Measurements from ENCODE around the gene SLIT3.

SLIT3 gene

GRCh38 chr5:168978500-168978899, 322.4 kb downstream of the SLIT3 start:
- Mint-ChIP-seq H3K36me3 (no peaks in the 10 kb centered on the region), H3K27me3 (peaks cover 13% of the 10 kb centered on the region), H3K4me1 (no peaks in the 10 kb centered on the region), H3K4me3 (no peak overlapping the region), H3K27ac (no peak overlapping the region), H3K9me3 (no peaks in the 10 kb centered on the region)

- H3K4me1 Mint-ChIP-seq, result no peaks in the 10 kb centered on the region
- H3K9me3 Mint-ChIP-seq, result no peaks in the 10 kb centered on the region
Measured at GRCh38 chr5:168978015-168978414, 322.9 kb downstream of the SLIT3 start.

GRCh38 chr5:168976311-168976970, 324.5 kb downstream of the SLIT3 start:
- Mint-ChIP-seq H3K36me3 (no peaks in the 10 kb centered on the region), H3K4me1 (no peaks in the 10 kb centered on the region), H3K9me3 (no peaks in the 10 kb centered on the region)

More at GRCh38 chr5:168978015-168978414, 322.9 kb downstream of the SLIT3 start:
- H3K4me3 Mint-ChIP-seq, result no peak overlapping the region
- no peaks in the 10 kb centered on the region for H3K36me3 Mint-ChIP-seq
- peaks cover 14% of the 10 kb centered on the region for H3K27me3 Mint-ChIP-seq
- H3K27ac Mint-ChIP-seq, result no peak overlapping the region

GRCh38 chr5:168975331-168975730, 325.6 kb downstream of the SLIT3 start:
- H3K36me3 Mint-ChIP-seq, result no peaks in the 10 kb centered on the region
- no peak overlapping the region for H3K4me3 Mint-ChIP-seq
- H3K4me1 Mint-ChIP-seq, result no peaks in the 10 kb centered on the region
- H3K27ac Mint-ChIP-seq, result no peak overlapping the region
- H3K9me3 Mint-ChIP-seq, result no peaks in the 10 kb centered on the region
- peaks cover 18% of the 10 kb centered on the region for H3K27me3 Mint-ChIP-seq

More at GRCh38 chr5:168976311-168976970, 324.5 kb downstream of the SLIT3 start:
- Mint-ChIP-seq H3K4me3 (no peak overlapping the region), H3K27ac (no peak overlapping the region), H3K27me3 (peaks cover 18% of the 10 kb centered on the region)

- no peaks in the 10 kb centered on the region for H3K36me3 Mint-ChIP-seq
Measured at GRCh38 chr5:168974082-168974481, 326.9 kb downstream of the SLIT3 start.

GRCh38 chr5:168972731-168973130, 328.2 kb downstream of the SLIT3 start:
- H3K9me3 Mint-ChIP-seq, result no peaks in the 10 kb centered on the region
- no peak overlapping the region for H3K4me3 Mint-ChIP-seq
- no peaks in the 10 kb centered on the region for H3K4me1 Mint-ChIP-seq
- no peak overlapping the region for H3K27ac Mint-ChIP-seq
- peaks cover 18% of the 10 kb centered on the region for H3K27me3 Mint-ChIP-seq
- no peaks in the 10 kb centered on the region for H3K36me3 Mint-ChIP-seq

More at GRCh38 chr5:168974082-168974481, 326.9 kb downstream of the SLIT3 start:
- Mint-ChIP-seq H3K27ac (no peak overlapping the region), H3K4me1 (no peaks in the 10 kb centered on the region), H3K4me3 (no peak overlapping the region), H3K9me3 (no peaks in the 10 kb centered on the region), H3K27me3 (peaks cover 18% of the 10 kb centered on the region)

GRCh38 chr5:168971100-168971499, 329.8 kb downstream of the SLIT3 start:
- H3K27me3 Mint-ChIP-seq, result peaks cover 19% of the 10 kb centered on the region
- H3K36me3 Mint-ChIP-seq, result no peaks in the 10 kb centered on the region
- H3K4me3 Mint-ChIP-seq, result no peak overlapping the region
- no peak overlapping the region for H3K27ac Mint-ChIP-seq
- no peaks in the 10 kb centered on the region for H3K4me1 Mint-ChIP-seq
- no peaks in the 10 kb centered on the region for H3K9me3 Mint-ChIP-seq

- Mint-ChIP-seq H3K4me1 (no peaks in the 10 kb centered on the region), H3K36me3 (no peaks in the 10 kb centered on the region), H3K27ac (no peak overlapping the region), H3K9me3 (no peaks in the 10 kb centered on the region), H3K4me3 (no peak overlapping the region), H3K27me3 (peaks cover 10% of the 10 kb centered on the region)
Measured at GRCh38 chr5:168969326-168969886, 331.5 kb downstream of the SLIT3 start.

- H3K36me3 Mint-ChIP-seq, result no peaks in the 10 kb centered on the region
- no peaks in the 10 kb centered on the region for H3K4me1 Mint-ChIP-seq
- no peak overlapping the region for H3K27ac Mint-ChIP-seq
Measured at GRCh38 chr5:168967882-168968620, 332.9 kb downstream of the SLIT3 start.

GRCh38 chr5:168965638-168966037, 335.3 kb downstream of the SLIT3 start:
- Mint-ChIP-seq H3K4me1 (no peaks in the 10 kb centered on the region), H3K27me3 (peaks cover 2% of the 10 kb centered on the region), H3K9me3 (no peaks in the 10 kb centered on the region), H3K27ac (no peak overlapping the region), H3K36me3 (no peaks in the 10 kb centered on the region), H3K4me3 (no peak overlapping the region)

More at GRCh38 chr5:168967882-168968620, 332.9 kb downstream of the SLIT3 start:
- Mint-ChIP-seq H3K4me3 (no peak overlapping the region), H3K27me3 (peaks cover 6% of the 10 kb centered on the region), H3K9me3 (no peaks in the 10 kb centered on the region)

- Mint-ChIP-seq H3K27me3 (peaks cover 2% of the 10 kb centered on the region), H3K27ac (no peak overlapping the region), H3K9me3 (no peaks in the 10 kb centered on the region), H3K4me3 (no peak overlapping the region), H3K4me1 (no peaks in the 10 kb centered on the region), H3K36me3 (no peaks in the 10 kb centered on the region)
Measured at GRCh38 chr5:168964182-168964581, 336.8 kb downstream of the SLIT3 start.

GRCh38 chr5:168962306-168962705, 338.6 kb downstream of the SLIT3 start:
- Mint-ChIP-seq H3K27ac (no peak overlapping the region), H3K36me3 (no peaks in the 10 kb centered on the region), H3K9me3 (no peaks in the 10 kb centered on the region), H3K4me1 (no peaks in the 10 kb centered on the region), H3K4me3 (no peak overlapping the region), H3K27me3 (peaks cover 2% of the 10 kb centered on the region)

GRCh38 chr5:168961681-168962080, 339.3 kb downstream of the SLIT3 start:
- Mint-ChIP-seq H3K4me3 (no peak overlapping the region), H3K36me3 (no peaks in the 10 kb centered on the region), H3K9me3 (no peaks in the 10 kb centered on the region), H3K27me3 (peaks cover 2% of the 10 kb centered on the region), H3K27ac (no peak overlapping the region), H3K4me1 (no peaks in the 10 kb centered on the region)

GRCh38 chr5:168960497-168960896, 340.4 kb downstream of the SLIT3 start:
- no peaks in the 10 kb centered on the region for H3K36me3 Mint-ChIP-seq
- H3K4me3 Mint-ChIP-seq, result no peak overlapping the region
- no peaks in the 10 kb centered on the region for H3K4me1 Mint-ChIP-seq
- H3K27me3 Mint-ChIP-seq, result no peaks in the 10 kb centered on the region
- no peak overlapping the region for H3K27ac Mint-ChIP-seq
- no peaks in the 10 kb centered on the region for H3K9me3 Mint-ChIP-seq

- Mint-ChIP-seq H3K9me3 (no peaks in the 10 kb centered on the region), H3K4me1 (no peaks in the 10 kb centered on the region), H3K4me3 (no peak overlapping the region), H3K36me3 (no peaks in the 10 kb centered on the region), H3K27me3 (no peaks in the 10 kb centered on the region), H3K27ac (no peak overlapping the region)
Measured at GRCh38 chr5:168953351-168953750, 347.6 kb downstream of the SLIT3 start.

- no peaks in the 10 kb centered on the region for H3K36me3 Mint-ChIP-seq
- no peak overlapping the region for H3K4me3 Mint-ChIP-seq
- no peaks in the 10 kb centered on the region for H3K9me3 Mint-ChIP-seq
- H3K27ac Mint-ChIP-seq, result no peak overlapping the region
- no peaks in the 10 kb centered on the region for H3K4me1 Mint-ChIP-seq
- H3K27me3 Mint-ChIP-seq, result no peaks in the 10 kb centered on the region
Measured at GRCh38 chr5:168952196-168952595, 348.7 kb downstream of the SLIT3 start.
